Esophagus muscularis mucosa (tissue), 4 donors: Measurements from ENCODE around the gene CD274. TPM values are rescaled to one million over a fixed set of nuclear protein-coding genes. Genes with fewer than 3 reads are reported as not detected.

ENCODE experiments used
- DNase-seq: peaks from one replicate; pipeline ENCODE4 v3.0.0-alpha.2; 2017; ENCODE audit errors: extremely low spot score
- H3K27ac ChIP-seq, 4 donors: fragments of 200-600 bp; sonication (generic); replicated peaks in 1 of 4; 1 replicate in 3 of 4; 2 replicates in 1 of 4; pipeline ENCODE4 v1.5.1; 2016 to 2019; ENCODE audit warnings: mild to moderate bottlenecking in 1 of 4
- H3K27me3 ChIP-seq, 4 donors: fragments of 200-600 bp; sonication (generic); one replicate each; pipeline versions ENCODE4 v1.5.1 to v1.6.0; 2016 to 2019
- H3K36me3 ChIP-seq, 4 donors: fragments of 200-600 bp; sonication (generic); one replicate each; pipeline ENCODE4 v1.5.1; 2016 to 2019
- H3K4me1 ChIP-seq, 4 donors: fragments of 200-600 bp; sonication (generic); one replicate each; pipeline ENCODE4 v1.5.1; 2016 to 2019
- H3K4me3 ChIP-seq, 4 donors: fragments of 200-600 bp; sonication (generic); 1 replicate in 2 of 4; 2 replicates in 2 of 4; pipeline ENCODE4 v1.5.1; 2016 to 2019; ENCODE audit warnings: mild to moderate bottlenecking in 4 of 4, moderate library complexity in 1 of 4
- H3K9me3 ChIP-seq, 4 donors: fragments of 200-600 bp; sonication (generic); 1 replicate in 3 of 4; 2 replicates in 1 of 4; pipeline ENCODE4 v1.5.1; 2016 to 2019
- CTCF ChIP-seq, 3 experiments: fragments of 200-600 bp in 2 of 3; fragments of 450-650 bp in 1 of 3; sonication (generic) in 2 of 3; IDR thresholded peaks; one replicate each; pipeline ENCODE4 v1.5.1; 2017 to 2019; ENCODE audit warnings: antibody characterized with exemption in 3 of 3, mild to moderate bottlenecking in 2 of 3, moderate library complexity in 1 of 3
- EP300 ChIP-seq: sonication (generic); formaldehyde crosslinking; IDR thresholded peaks from one replicate; pipeline ENCODE4 v1.6.1; 2017; ENCODE audit warnings: antibody characterized with exemption
- POLR2A ChIP-seq: fragments of 450-650 bp; IDR thresholded peaks from one replicate; pipeline ENCODE4 v1.6.1; 2017; ENCODE audit warnings: antibody characterized with exemption, moderate library complexity, mild to moderate bottlenecking, low read depth
- POLR2AphosphoS5 ChIP-seq, 2 donors: sonication (generic); formaldehyde crosslinking; IDR thresholded peaks; one replicate each; pipeline ENCODE4 v1.6.1; 2017; ENCODE audit warnings: antibody characterized with exemption in 2 of 2
- WGBS: methylation state at CpG from one replicate; pipeline ENCODE4 v1.1.5; 2018; 5-methylcytosine and 5-hydroxymethylcytosine counted together
- intact Hi-C: fragments of 100-400 bp; cut with DNase I; formaldehyde crosslinking; loops from one replicate; pipeline ENCODE4 v1.15.1; 2023
- total RNA-seq, 4 donors: library from RNA; depleted of rRNA; stranded (reverse); fragments of >200 nt; gene quantifications; one replicate each; pipeline versions ENCODE4 v1.1.0 to v1.2.1, GENCODE V29; 2016

CD274 gene
- total RNA-seq, 4 donors from 2014 or later, result 0.65 to 4.5 (median 2.6) TPM

DNA sequence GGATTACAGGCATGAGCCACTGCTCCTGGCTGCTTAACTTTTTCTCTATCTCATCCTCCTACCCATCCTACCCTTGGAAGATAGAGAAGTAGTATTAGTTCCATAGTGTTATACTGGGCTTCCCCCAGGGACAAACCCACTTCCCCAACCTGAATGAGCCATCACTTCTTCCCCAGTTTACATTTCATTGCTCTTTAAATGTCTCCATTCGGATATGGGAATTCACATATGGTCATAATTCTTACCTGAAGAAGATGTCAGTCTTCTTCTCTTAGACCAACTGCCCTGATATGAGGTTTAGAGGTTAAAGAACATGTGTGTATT is 1.9 kb downstream of the CD274 start:
- Histone ChIP-seq H3K9me3 (no peaks in the 10 kb centered on the region), H3K27me3 (no peaks in the 10 kb centered on the region), H3K4me3 (no peak overlapping the region), H3K27ac (no peak overlapping the region), H3K36me3 (peaks cover 0 to 4% (median 1%) of the 10 kb centered on the region in 4 donors), H3K4me1 (peaks cover 16 to 26% (median 18%) of the 10 kb centered on the region in 4 donors)
- DNase-seq, result no peak
- 75% methylated on average over 1 of the region's 1 CpG for WGBS
- TF ChIP-seq POLR2AphosphoS5 (IDR thresholded peaks at IDR 0.05) (no peak), POLR2A (no peak), CTCF (IDR thresholded peaks at IDR 0.05) (no peak), EP300 (no peak)
- intact Hi-C loops, result loop anchor here (5.0 to 10.0 kb wide), 2 partner anchors 135 to 563 kb away; partner anchors contain the start of gene RANBP6

DNA sequence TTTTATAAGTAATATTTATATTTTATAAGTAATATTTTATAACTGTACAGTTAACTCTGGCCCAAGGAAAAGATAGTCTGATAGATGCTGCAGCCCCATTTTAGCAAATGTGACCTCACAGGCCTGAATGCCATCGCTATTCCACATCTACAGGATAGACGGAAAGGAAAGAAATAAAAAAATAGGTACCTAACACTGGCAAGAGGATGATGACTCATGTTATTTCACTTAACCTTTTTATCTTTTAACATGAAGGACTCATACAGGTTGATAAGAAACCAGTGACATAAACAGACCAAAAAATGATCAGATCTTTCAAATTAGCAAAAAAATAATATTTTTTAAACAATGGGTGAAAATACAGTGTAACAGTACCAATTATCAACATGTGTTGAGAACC is 2.7 kb downstream of the CD274 start:
- peaks cover 0 to 8% (median 4%) of the 10 kb centered on the region in 4 donors for H3K36me3 ChIP-seq
- intact Hi-C loops, result loop anchor here (5.0 to 10.0 kb wide), 2 partner anchors 134 to 562 kb away; partner anchors contain the start of gene RANBP6
- H3K27ac ChIP-seq, result no peak overlapping the region
- no peak for TF ChIP-seq CTCF (IDR thresholded peaks at IDR 0.05)
- TF ChIP-seq POLR2A, result no peak
- no peak for TF ChIP-seq EP300
- TF ChIP-seq POLR2AphosphoS5 (IDR thresholded peaks at IDR 0.05), result no peak
- no peaks in the 10 kb centered on the region for H3K27me3 ChIP-seq
- peaks cover 16 to 26% (median 18%) of the 10 kb centered on the region in 4 donors for H3K4me1 ChIP-seq
- H3K9me3 ChIP-seq, result no peaks in the 10 kb centered on the region
- no peak for DNase-seq
- no peak overlapping the region for H3K4me3 ChIP-seq
- 88% methylated on average over 2 of the region's 2 CpGs for WGBS

DNA sequence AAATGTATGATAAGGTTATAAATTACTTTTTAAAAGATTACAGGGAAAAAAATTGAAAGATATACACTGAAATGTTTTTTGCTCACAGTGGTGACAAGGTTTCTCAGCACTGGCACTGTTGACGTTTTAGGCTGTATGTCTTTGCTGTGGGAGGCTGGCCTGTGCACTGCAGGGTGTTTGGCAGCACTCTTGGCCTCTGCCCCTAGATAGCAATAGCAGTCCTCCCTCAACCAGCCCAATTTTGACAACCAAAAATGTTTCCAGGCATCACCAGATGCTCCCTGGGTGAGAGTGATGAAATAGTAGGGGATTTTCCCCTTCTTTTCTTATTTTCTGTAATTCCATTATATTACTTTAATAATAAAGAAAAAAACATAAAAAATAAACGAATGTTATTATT is 3.3 kb downstream of the CD274 start:
- no peaks in the 10 kb centered on the region for H3K9me3 ChIP-seq
- no peak for TF ChIP-seq EP300
- TF ChIP-seq POLR2A, result no peak
- TF ChIP-seq CTCF (IDR thresholded peaks at IDR 0.05), result no peak
- H3K36me3 ChIP-seq, result peaks cover 0 to 14% (median 4%) of the 10 kb centered on the region in 4 donors
- no peak overlapping the region for H3K4me3 ChIP-seq
- no peak overlapping the region for H3K27ac ChIP-seq
- DNase-seq, result no peak
- H3K27me3 ChIP-seq, result no peaks in the 10 kb centered on the region
- WGBS, result 54% methylated on average over 2 of the region's 2 CpGs
- H3K4me1 ChIP-seq, result peaks cover 16 to 26% (median 18%) of the 10 kb centered on the region in 4 donors
- intact Hi-C loops, result loop anchor here (5.0 to 10.0 kb wide), 2 partner anchors 134 to 561 kb away; partner anchors contain the start of gene RANBP6

DNA sequence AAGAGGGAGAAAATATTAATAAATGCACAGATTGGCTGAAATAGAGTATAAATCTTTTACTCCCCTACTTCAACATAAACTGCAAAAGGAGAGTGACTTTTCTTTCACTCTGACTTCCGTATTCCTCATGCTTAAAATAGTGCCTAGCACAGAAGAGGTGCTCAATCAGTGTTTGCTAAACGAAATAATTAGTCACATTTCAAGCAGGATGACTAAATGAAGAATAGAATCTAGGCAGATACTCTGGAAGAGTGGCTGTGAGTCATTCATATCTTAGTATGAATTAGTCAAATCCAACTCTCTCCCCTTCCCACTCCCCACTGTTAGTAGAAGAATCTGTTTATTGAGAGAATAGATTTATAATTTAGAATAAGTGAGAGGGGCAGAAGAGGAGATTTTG is 4.8 kb downstream of the CD274 start:
- peaks cover 8 to 26% (median 11%) of the 10 kb centered on the region in 4 donors for H3K4me1 ChIP-seq
- no peaks in the 10 kb centered on the region for H3K9me3 ChIP-seq
- peaks cover 0 to 21% (median 4%) of the 10 kb centered on the region in 4 donors for H3K36me3 ChIP-seq
- WGBS, result 41% methylated on average over 2 of the region's 2 CpGs
- no peak overlapping the region for H3K4me3 ChIP-seq
- no peak for DNase-seq
- intact Hi-C loops, result loop anchor here (10.0 kb wide), 1 partner anchor 560 kb away; the partner anchor contains the start of gene RANBP6
- TF ChIP-seq POLR2A, result no peak
- TF ChIP-seq POLR2AphosphoS5 (IDR thresholded peaks at IDR 0.05), result no peak
- no peak for TF ChIP-seq CTCF (IDR thresholded peaks at IDR 0.05)
- no peak for TF ChIP-seq EP300
- H3K27me3 ChIP-seq, result no peaks in the 10 kb centered on the region
- H3K27ac ChIP-seq, result no peak overlapping the region
